Immature natural killer cell (primary cell): ENCODE results near the gene SH3BP4. TPM values are rescaled to one million over a fixed set of nuclear protein-coding genes. Genes with fewer than 3 reads are reported as not detected.

Experiments used
- DNase-seq, 3 donors: peaks; one replicate each; pipeline ENCODE4 v3.0.0; 2022; ENCODE audit warnings: mixed read lengths in 1 of 3
- H3K27ac Mint-ChIP-seq, 6 donors: one replicate each; pipeline ENCODE4 v1.8.0; 2020; ENCODE audit warnings: mixed read lengths in 6 of 6, mild to moderate bottlenecking in 5 of 6, inconsistent platforms in 4 of 6, moderate library complexity in 3 of 6
- H3K27me3 Mint-ChIP-seq, 3 donors: one replicate each; pipeline ENCODE4 v1.8.0; 2020 to 2021; ENCODE audit warnings: low read depth in 3 of 3, mild to moderate bottlenecking in 3 of 3, mixed read lengths in 3 of 3, moderate library complexity in 3 of 3, inconsistent platforms in 1 of 3
- H3K36me3 Mint-ChIP-seq, 3 donors: one replicate each; pipeline ENCODE4 v1.8.0; 2020; ENCODE audit warnings: mixed read lengths in 3 of 3, inconsistent platforms in 2 of 3, mild to moderate bottlenecking in 2 of 3
- H3K4me1 Mint-ChIP-seq, 2 donors: one replicate each; pipeline ENCODE4 v1.8.0; 2020; ENCODE audit warnings: inconsistent platforms in 2 of 2, mild to moderate bottlenecking in 2 of 2, mixed read lengths in 2 of 2, moderate library complexity in 1 of 2
- H3K4me3 Mint-ChIP-seq, 5 donors: one replicate each; pipeline ENCODE4 v1.8.0; 2020; ENCODE audit warnings: mild to moderate bottlenecking in 5 of 5, mixed read lengths in 5 of 5, inconsistent platforms in 3 of 5, moderate library complexity in 3 of 5
- H3K9me3 Mint-ChIP-seq, 6 donors: one replicate each; pipeline ENCODE4 v1.8.0; 2020; ENCODE audit warnings: mild to moderate bottlenecking in 6 of 6, mixed read lengths in 6 of 6, inconsistent platforms in 4 of 6, moderate library complexity in 3 of 6
- polyA plus RNA-seq, 3 donors: library from polyadenylated mRNA; unstranded; fragments of 300-500 nt; fragmentation: Illumina TruSeq; gene quantifications; one replicate each; pipeline ENCODE4 v1.2.3, GENCODE V29; 2021

The SH3BP4 gene
- polyA plus RNA-seq, 3 donors from 2014 or later: 0.83 to 3.5 (median 2.3) TPM

DNA sequence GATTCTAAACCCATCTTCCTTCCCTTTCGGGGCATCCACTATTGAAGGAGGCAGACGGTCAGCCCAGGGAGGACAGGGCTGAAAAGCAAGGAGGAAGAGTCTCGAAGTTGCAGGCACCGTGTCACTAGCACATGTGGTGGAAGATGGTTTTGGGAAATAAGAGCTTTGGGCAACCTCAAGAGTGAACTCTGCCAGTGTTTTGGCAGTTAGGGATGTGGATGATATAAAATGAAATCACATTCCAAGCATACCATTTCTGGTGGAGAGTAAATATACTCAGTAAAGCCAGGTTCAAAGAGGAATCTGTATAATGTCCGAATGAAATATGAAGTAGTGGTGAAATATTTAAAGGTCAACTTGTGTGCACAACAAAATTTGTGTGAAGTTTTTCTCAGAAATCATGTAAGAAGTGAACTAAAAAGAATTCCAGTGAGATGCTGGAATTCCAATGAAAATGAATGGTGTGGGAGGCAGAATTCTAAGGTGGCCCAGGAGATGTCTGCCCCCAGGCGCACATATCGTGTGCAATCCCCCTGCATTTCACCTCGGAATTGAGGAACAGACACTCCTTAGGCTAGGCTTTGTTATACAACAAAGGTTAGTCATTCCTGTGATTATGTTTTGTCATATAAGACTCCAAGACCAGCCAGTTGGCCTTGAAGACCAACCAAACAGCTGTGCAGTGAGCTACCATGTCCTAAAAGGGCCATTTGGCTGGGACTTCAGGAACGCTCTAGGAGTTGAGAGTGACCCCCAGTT lies 147.1 kb downstream of the SH3BP4 start:
- H3K36me3 Mint-ChIP-seq: no peaks in the 10 kb centered on the region
- H3K27me3 Mint-ChIP-seq: peaks cover under 1 to 5% (median 4%) of the 10 kb centered on the region in 3 donors
- no peaks in the 10 kb centered on the region for H3K4me1 Mint-ChIP-seq
- H3K4me3 Mint-ChIP-seq: no peak overlapping the region
- H3K9me3 Mint-ChIP-seq: no peaks in the 10 kb centered on the region
- no peak overlapping the region for H3K27ac Mint-ChIP-seq
- DNase-seq: no peak

GRCh38 chr2:235102896-235103295 lies 151.1 kb downstream of the SH3BP4 start:
- no peaks in the 10 kb centered on the region for H3K4me1 Mint-ChIP-seq
- no peaks in the 10 kb centered on the region for H3K9me3 Mint-ChIP-seq
- H3K27me3 Mint-ChIP-seq: peaks cover 2 to 7% (median 3%) of the 10 kb centered on the region in 3 donors
- H3K36me3 Mint-ChIP-seq: no peaks in the 10 kb centered on the region
- no peak overlapping the region for H3K4me3 Mint-ChIP-seq
- H3K27ac Mint-ChIP-seq: no peak overlapping the region
- DNase-seq: no peak
